HUES48 (cell line): ENCODE results near the gene ZNF503.

Source experiments
- H3K27ac ChIP-seq: one replicate; pipeline ENCODE4 v1.7.0; 2013; ENCODE audit warnings: low read depth, low read length, inconsistent platforms
- H3K27me3 ChIP-seq: 2 replicates; pipeline ENCODE4 v1.6.1; 2013; ENCODE audit warnings: mild to moderate bottlenecking, low read length; ENCODE audit not compliant: control insufficient read depth, insufficient read depth
- H3K36me3 ChIP-seq: 2 replicates; pipeline ENCODE4 v1.6.1; 2013; ENCODE audit warnings: low read length; ENCODE audit not compliant: control insufficient read depth, insufficient read depth
- H3K4me1 ChIP-seq: 2 replicates; pipeline ENCODE4 v1.6.1; 2013; ENCODE audit warnings: mild to moderate bottlenecking, low read length; ENCODE audit not compliant: control insufficient read depth, insufficient read depth
- H3K4me3 ChIP-seq: 2 replicates; pipeline ENCODE4 v1.5.1; 2013; ENCODE audit warnings: mild to moderate bottlenecking, low read depth, low read length
- H3K9ac ChIP-seq: 2 replicates; pipeline ENCODE4 v1.6.1; 2013; ENCODE audit warnings: mild to moderate bottlenecking, low read depth, low read length, moderate library complexity
- H3K9me3 ChIP-seq: 2 replicates; pipeline ENCODE4 v1.6.1; 2013; ENCODE audit warnings: low read length; ENCODE audit not compliant: control insufficient read depth, insufficient read depth

The ZNF503 gene

GRCh38 chr10:75440271-75440793 is 38.8 kb upstream of the ZNF503 start:
- Histone ChIP-seq H3K4me1 (no peaks in the 10 kb centered on the region; the same call in 1 of the 2 replicates), H3K36me3 (no peaks in the 10 kb centered on the region), H3K4me3 (no peak overlapping the region), H3K9me3 (no peaks in the 10 kb centered on the region; the same call in 1 of the 2 replicates), H3K27ac (no peak overlapping the region), H3K27me3 (peaks cover 52% of the 10 kb centered on the region), H3K9ac (no peak overlapping the region)

- Histone ChIP-seq H3K4me3 (no peak overlapping the region), H3K9me3 (no peaks in the 10 kb centered on the region; the same call in 1 of the 2 replicates), H3K27ac (no peak overlapping the region), H3K4me1 (no peaks in the 10 kb centered on the region; the same call in 1 of the 2 replicates), H3K36me3 (no peaks in the 10 kb centered on the region), H3K9ac (no peak overlapping the region), H3K27me3 (peaks cover 57% of the 10 kb centered on the region)
Observed at GRCh38 chr10:75439811-75440210, 38.2 kb upstream of the ZNF503 start.

- Histone ChIP-seq H3K4me1 (peaks cover 6% of the 10 kb centered on the region; the same call in 1 of the 2 replicates), H3K9ac (no peak overlapping the region), H3K36me3 (no peaks in the 10 kb centered on the region), H3K4me3 (no peak overlapping the region), H3K27me3 (peaks cover 72% of the 10 kb centered on the region), H3K27ac (no peak overlapping the region), H3K9me3 (no peaks in the 10 kb centered on the region; the same call in 1 of the 2 replicates)
Observed at GRCh38 chr10:75438275-75438674, 36.7 kb upstream of the ZNF503 start.

GRCh38 chr10:75437693-75438092 is 36.1 kb upstream of the ZNF503 start:
- Histone ChIP-seq H3K4me1 (peaks cover 12% of the 10 kb centered on the region), H3K27ac (no peak overlapping the region), H3K4me3 (no peak overlapping the region), H3K36me3 (no peaks in the 10 kb centered on the region), H3K9me3 (no peaks in the 10 kb centered on the region; the same call in 1 of the 2 replicates), H3K9ac (no peak overlapping the region), H3K27me3 (peaks cover 78% of the 10 kb centered on the region)

GRCh38 chr10:75436896-75437295 is 35.3 kb upstream of the ZNF503 start:
- no peak overlapping the region for H3K27ac ChIP-seq
- H3K9me3 ChIP-seq: no peaks in the 10 kb centered on the region
- H3K9ac ChIP-seq: no peak overlapping the region
- no peaks in the 10 kb centered on the region for H3K36me3 ChIP-seq
- no peak overlapping the region for H3K4me3 ChIP-seq
- H3K4me1 ChIP-seq: peaks cover 19% of the 10 kb centered on the region
- peaks cover 86% of the 10 kb centered on the region for H3K27me3 ChIP-seq

GRCh38 chr10:75435291-75435690 is 33.7 kb upstream of the ZNF503 start:
- Histone ChIP-seq H3K4me3 (no peak overlapping the region), H3K27me3 (peaks cover 100% of the 10 kb centered on the region), H3K27ac (no peak overlapping the region), H3K4me1 (peaks cover 29% of the 10 kb centered on the region), H3K9me3 (no peaks in the 10 kb centered on the region), H3K9ac (no peak overlapping the region), H3K36me3 (no peaks in the 10 kb centered on the region)

GRCh38 chr10:75434291-75434690 is 32.7 kb upstream of the ZNF503 start:
- H3K27me3 ChIP-seq: peaks cover 100% of the 10 kb centered on the region
- H3K4me3 ChIP-seq: no peak overlapping the region
- peaks cover 37% of the 10 kb centered on the region for H3K4me1 ChIP-seq
- H3K9me3 ChIP-seq: no peaks in the 10 kb centered on the region
- no peak overlapping the region for H3K9ac ChIP-seq
- H3K36me3 ChIP-seq: no peaks in the 10 kb centered on the region
- no peak overlapping the region for H3K27ac ChIP-seq

GRCh38 chr10:75433216-75433615 is 31.7 kb upstream of the ZNF503 start:
- Histone ChIP-seq H3K4me3 (peak overlapping the region; percentile 39), H3K9ac (no peak overlapping the region), H3K9me3 (no peaks in the 10 kb centered on the region), H3K4me1 (peaks cover 37% of the 10 kb centered on the region), H3K27ac (no peak overlapping the region), H3K36me3 (no peaks in the 10 kb centered on the region), H3K27me3 (peaks cover 100% of the 10 kb centered on the region)

- peak overlapping the region; percentile 39 for H3K4me3 ChIP-seq
- peaks cover 37% of the 10 kb centered on the region for H3K4me1 ChIP-seq
- no peaks in the 10 kb centered on the region for H3K9me3 ChIP-seq
- H3K9ac ChIP-seq: no peak overlapping the region
- peaks cover 100% of the 10 kb centered on the region for H3K27me3 ChIP-seq
- H3K27ac ChIP-seq: no peak overlapping the region
- H3K36me3 ChIP-seq: no peaks in the 10 kb centered on the region
Observed at GRCh38 chr10:75432763-75433162, 31.2 kb upstream of the ZNF503 start.

- Histone ChIP-seq H3K27me3 (peaks cover 100% of the 10 kb centered on the region), H3K4me3 (no peak overlapping the region), H3K9ac (no peak overlapping the region)
Observed at GRCh38 chr10:75432176-75432575, 30.6 kb upstream of the ZNF503 start.

GRCh38 chr10:75431180-75432111 is 29.9 kb upstream of the ZNF503 start, which contains the start of gene LRMDA:
Gene LRMDA, plus strand, starts transcription at chr10:75431624.
- H3K27me3 ChIP-seq: peaks cover 100% of the 10 kb centered on the region
- no peaks in the 10 kb centered on the region for H3K9me3 ChIP-seq
- no peaks in the 10 kb centered on the region for H3K36me3 ChIP-seq
- H3K4me1 ChIP-seq: peaks cover 37% of the 10 kb centered on the region
- H3K27ac ChIP-seq: no peak within 1 kb of the TSS
- H3K4me3 ChIP-seq: peak within 1 kb of the TSS; percentile 54; the same call in 1 of the 2 replicates
- H3K9ac ChIP-seq: no peak within 1 kb of the TSS

More at GRCh38 chr10:75432176-75432575, 30.6 kb upstream of the ZNF503 start:
- Histone ChIP-seq H3K9me3 (no peaks in the 10 kb centered on the region), H3K36me3 (no peaks in the 10 kb centered on the region), H3K27ac (no peak overlapping the region), H3K4me1 (peaks cover 37% of the 10 kb centered on the region)
